Measurements from ENCODE around the gene RING1.

- TF ChIP-seq CTCF (IDR thresholded peaks at IDR 0.05; ENCODE audit: insufficient read depth, low read depth, low read length) (no peak), EZH2 (IDR thresholded peaks at IDR 0.05; ENCODE audit: insufficient read depth, low read length) (no peak)
Observed at GRCh38 chr6:33213989-33214335, 5.7 kb downstream of the RING1 start.

Measured in astrocyte (in vitro differentiated cells and primary cell).